Measurements from ENCODE around the gene LIN54. TPM values are rescaled to one million over a fixed set of nuclear protein-coding genes. Genes with fewer than 3 reads are reported as not detected.
A peak's percentile ranks its signal among the peaks of the same experiment; 100 is the strongest.
"Not testable (repeated sequence)": the region's sequence is repeated elsewhere in the genome, so short reads cannot be mapped to it uniquely, and the experiment has no call there.

Gene LIN54
- polyA plus RNA-seq, 10 donors, result 7.1 to 13.6 (median 8.8) TPM

- peak; percentile 99 for DNase-seq
Measured at GRCh38 chr4:83012687-83013419, 2.2 kb upstream of the LIN54 start.

- DNase-seq, result peak in 2 of 3 donors; percentile 8 to 73
Measured at GRCh38 chr4:83012200-83012686, 1.6 kb upstream of the LIN54 start.

- DNase-seq, result no peak
Measured at GRCh38 chr4:83011689-83012199, 1.1 kb upstream of the LIN54 start.

- peak in 1 of 3 donors; percentile 62 for DNase-seq
Measured at GRCh38 chr4:83010111-83010521, 507 bp downstream of the LIN54 start.

GRCh38 chr4:83009529-83009928, 1.1 kb downstream of the LIN54 start:
- no peak for DNase-seq

GRCh38 chr4:83003044-83003791, 7.4 kb downstream of the LIN54 start:
- DNase-seq, result not testable (repeated sequence)

- no peak for DNase-seq
Measured at GRCh38 chr4:83002329-83002728, 8.3 kb downstream of the LIN54 start.

GRCh38 chr4:82998898-82999297, 11.7 kb downstream of the LIN54 start:
- DNase-seq, result no peak

GRCh38 chr4:82994834-82995233, 15.8 kb downstream of the LIN54 start:
- DNase-seq, result no peak

GRCh38 chr4:82989575-82990429, 20.8 kb downstream of the LIN54 start:
- peak in 1 of 3 donors; percentile 2 for DNase-seq

- peak in 1 of 3 donors; percentile 69 for DNase-seq
Measured at GRCh38 chr4:82988323-82988832, 22.2 kb downstream of the LIN54 start.

GRCh38 chr4:82987519-82987918, 23.1 kb downstream of the LIN54 start:
- not testable (repeated sequence) for DNase-seq

- DNase-seq, result peak in 1 of 3 donors; percentile 11
Measured at GRCh38 chr4:82984459-82984858, 26.2 kb downstream of the LIN54 start.

- DNase-seq, result no peak
Measured at GRCh38 chr4:82983444-82983843, 27.2 kb downstream of the LIN54 start.

- no peak for DNase-seq
Measured at GRCh38 chr4:82981138-82981537, 29.5 kb downstream of the LIN54 start.

- DNase-seq, result peak in 1 of 3 donors; percentile 4
Measured at GRCh38 chr4:82975792-82976191, 34.8 kb downstream of the LIN54 start.

- no peak for DNase-seq
Measured at GRCh38 chr4:82969414-82969813, 41.2 kb downstream of the LIN54 start.

GRCh38 chr4:82968972-82969371, 41.7 kb downstream of the LIN54 start:
- no peak for DNase-seq

GRCh38 chr4:82965763-82966162, 44.9 kb downstream of the LIN54 start:
- DNase-seq, result no peak

GRCh38 chr4:82957045-82957444, 53.6 kb downstream of the LIN54 start:
- no peak for DNase-seq

GRCh38 chr4:82954212-82954611, 56.4 kb downstream of the LIN54 start:
- DNase-seq, result no peak

GRCh38 chr4:82951196-82951595, 59.4 kb downstream of the LIN54 start:
- DNase-seq, result no peak

Measured in muscle of back (tissue), 11 donors.